ENCODE results near the gene LRP1B.

LRP1B gene

GRCh38 chr2:141381946-141382345, 748.9 kb downstream of the LRP1B start:
- DNase-seq = no peak

GRCh38 chr2:141380008-141380979, 750.5 kb downstream of the LRP1B start:
- DNase-seq = no peak

- DNase-seq = no peak
Measured at GRCh38 chr2:141364821-141365220, 766.0 kb downstream of the LRP1B start.

- no peak for DNase-seq
Measured at GRCh38 chr2:141362311-141362710, 768.5 kb downstream of the LRP1B start.

GRCh38 chr2:141348481-141348880, 782.3 kb downstream of the LRP1B start:
- no peak for DNase-seq

GRCh38 chr2:141341444-141341843, 789.4 kb downstream of the LRP1B start:
- DNase-seq = no peak

GRCh38 chr2:141331127-141331526, 799.7 kb downstream of the LRP1B start:
- no peak for DNase-seq

- DNase-seq = no peak
Measured at GRCh38 chr2:141329964-141330363, 800.9 kb downstream of the LRP1B start.

- DNase-seq = no peak
Measured at GRCh38 chr2:141323571-141323970, 807.2 kb downstream of the LRP1B start.

- no peak for DNase-seq
Measured at GRCh38 chr2:141317986-141318385, 812.8 kb downstream of the LRP1B start.

- no peak for DNase-seq
Measured at GRCh38 chr2:141316606-141317005, 814.2 kb downstream of the LRP1B start.

GRCh38 chr2:141316103-141316502, 814.7 kb downstream of the LRP1B start:
- DNase-seq = no peak

- DNase-seq = no peak
Measured at GRCh38 chr2:141313972-141314371, 816.8 kb downstream of the LRP1B start.

- DNase-seq = no peak
Measured at GRCh38 chr2:141311430-141311829, 819.4 kb downstream of the LRP1B start.

GRCh38 chr2:141306368-141306767, 824.4 kb downstream of the LRP1B start:
- no peak for DNase-seq

- DNase-seq = no peak
Measured at GRCh38 chr2:141301551-141301950, 829.3 kb downstream of the LRP1B start.

- DNase-seq = no peak
Measured at GRCh38 chr2:141280037-141280436, 850.8 kb downstream of the LRP1B start.

GRCh38 chr2:141271346-141271745, 859.5 kb downstream of the LRP1B start:
- no peak for DNase-seq

- DNase-seq = no peak
Measured at GRCh38 chr2:141264848-141265247, 866.0 kb downstream of the LRP1B start.

GRCh38 chr2:141260911-141261310, 869.9 kb downstream of the LRP1B start:
- no peak for DNase-seq

- no peak for DNase-seq
Measured at GRCh38 chr2:141259683-141260082, 871.1 kb downstream of the LRP1B start.

- no peak for DNase-seq
Measured at GRCh38 chr2:141242008-141242407, 888.8 kb downstream of the LRP1B start.

GRCh38 chr2:141226560-141226959, 904.3 kb downstream of the LRP1B start:
- DNase-seq = no peak

- DNase-seq = no peak
Measured at GRCh38 chr2:141207036-141207385, 923.8 kb downstream of the LRP1B start.

GRCh38 chr2:141201016-141201565, 929.7 kb downstream of the LRP1B start:
- DNase-seq = no peak

Data from GF-D8 (cell line).